GM19452 (cell line): ENCODE data around the gene RIT2.
"Not testable (repeated sequence)": the region's sequence is repeated elsewhere in the genome, so short reads cannot be mapped to it uniquely, and the experiment has no call there.

Experiments used
- ATAC-seq: cut with Tn5 transposase; IDR thresholded peaks from one replicate; pipeline ENCODE4 v1.9.1; 2021; ENCODE audit not compliant: unreplicated experiment

Gene RIT2

GRCh38 chr18:42778445-42779042 is 336.9 kb downstream of the RIT2 start:
- no peak for ATAC-seq

- ATAC-seq = no peak
Observed at GRCh38 chr18:42778024-42778423, 337.5 kb downstream of the RIT2 start.

- no peak for ATAC-seq
Observed at GRCh38 chr18:42773870-42774269, 341.6 kb downstream of the RIT2 start.

GRCh38 chr18:42771936-42772335 is 343.5 kb downstream of the RIT2 start:
- ATAC-seq = no peak

- ATAC-seq = no peak
Observed at GRCh38 chr18:42765302-42765701, 350.2 kb downstream of the RIT2 start.

GRCh38 chr18:42760290-42760689 is 355.2 kb downstream of the RIT2 start:
- no peak for ATAC-seq

GRCh38 chr18:42758852-42759251 is 356.6 kb downstream of the RIT2 start:
- no peak for ATAC-seq

- ATAC-seq = no peak
Observed at GRCh38 chr18:42756214-42756613, 359.3 kb downstream of the RIT2 start.

GRCh38 chr18:42752916-42753315 is 362.6 kb downstream of the RIT2 start:
- no peak for ATAC-seq

- no peak for ATAC-seq
Observed at GRCh38 chr18:42746794-42747193, 368.7 kb downstream of the RIT2 start.

GRCh38 chr18:42745931-42746330 is 369.6 kb downstream of the RIT2 start:
- ATAC-seq = no peak

- no peak for ATAC-seq
Observed at GRCh38 chr18:42745171-42745570, 370.3 kb downstream of the RIT2 start.

- no peak for ATAC-seq
Observed at GRCh38 chr18:42743373-42744138, 371.9 kb downstream of the RIT2 start.

- no peak for ATAC-seq
Observed at GRCh38 chr18:42742969-42743368, 372.5 kb downstream of the RIT2 start.

- no peak for ATAC-seq
Observed at GRCh38 chr18:42742474-42742873, 373.0 kb downstream of the RIT2 start.

GRCh38 chr18:42741805-42742347 is 373.6 kb downstream of the RIT2 start:
- not testable (repeated sequence) for ATAC-seq

GRCh38 chr18:42741299-42741698 is 374.2 kb downstream of the RIT2 start:
- ATAC-seq = not testable (repeated sequence)

- no peak for ATAC-seq
Observed at GRCh38 chr18:42736074-42736473, 379.4 kb downstream of the RIT2 start.

GRCh38 chr18:42734520-42734919 is 381.0 kb downstream of the RIT2 start:
- ATAC-seq = no peak

- no peak for ATAC-seq
Observed at GRCh38 chr18:42730272-42730671, 385.2 kb downstream of the RIT2 start.

GRCh38 chr18:42719221-42719620 is 396.3 kb downstream of the RIT2 start:
- no peak for ATAC-seq

- no peak for ATAC-seq
Observed at GRCh38 chr18:42712065-42712464, 403.4 kb downstream of the RIT2 start.
